HepG2 (cell line): ENCODE measurements around the gene FBF1. TPM values are rescaled to one million over a fixed set of nuclear protein-coding genes. Genes with fewer than 3 reads are reported as not detected.

Experiments
- AHDC1 ChIP-seq: sonication (generic); formaldehyde crosslinking; IDR thresholded peaks from 2 replicates; pipeline ENCODE4 v1.5.1; 2020; ENCODE audit warnings: mild to moderate bottlenecking, missing genetic modification reagents, borderline replicate concordance
- AHR ChIP-seq: IDR thresholded peaks from 2 replicates; pipeline ENCODE4 v1.6.1; 2018; ENCODE audit warnings: missing genetic modification reagents, missing compliant biosample characterization
- KMT2A ChIP-seq: sonication (generic); formaldehyde crosslinking; IDR thresholded peaks from 2 replicates; pipeline ENCODE4 v1.4.0; 2020; ENCODE audit warnings: missing genetic modification reagents
- PRDM15 ChIP-seq: sonication (generic); formaldehyde crosslinking; IDR thresholded peaks from 2 replicates; pipeline ENCODE4 v1.4.0; 2020; ENCODE audit warnings: missing genetic modification reagents
- SP5 ChIP-seq: IDR thresholded peaks from 2 replicates; pipeline ENCODE4 v1.6.1; 2016; ENCODE audit warnings: low read depth, borderline replicate concordance
- TCF7L2 ChIP-seq: IDR thresholded peaks from 2 replicates; pipeline ENCODE4 v1.6.1; 2011; ENCODE audit warnings: mild to moderate bottlenecking, low read depth, low read length, moderate library complexity
- ZFP91 ChIP-seq: sonication (generic); formaldehyde crosslinking; IDR thresholded peaks from 2 replicates; pipeline ENCODE4 v1.9.0; 2022; ENCODE audit warnings: missing genetic modification reagents, mild to moderate bottlenecking, borderline replicate concordance
- ZNF350 ChIP-seq: sonication (generic); formaldehyde crosslinking; IDR thresholded peaks from 2 replicates; pipeline ENCODE4 v1.4.0; 2020; ENCODE audit warnings: mild to moderate bottlenecking, low read depth, missing genetic modification reagents, borderline replicate concordance
- ZNF501 ChIP-seq: sonication (generic); formaldehyde crosslinking; IDR thresholded peaks from 2 replicates; pipeline ENCODE4 v1.5.1; 2020; ENCODE audit warnings: mild to moderate bottlenecking, moderate library complexity, missing genetic modification reagents
- ZNF687 ChIP-seq: sonication (generic); formaldehyde crosslinking; IDR thresholded peaks from 2 replicates; pipeline ENCODE4 v1.5.1; 2020; ENCODE audit warnings: mild to moderate bottlenecking, missing genetic modification reagents, moderate library complexity
- ZNF83 ChIP-seq: sonication (generic); formaldehyde crosslinking; IDR thresholded peaks from 2 replicates; pipeline ENCODE4 v1.4.0; 2020; ENCODE audit warnings: missing genetic modification reagents, mild to moderate bottlenecking, borderline replicate concordance
- ZNF879 ChIP-seq: sonication (generic); formaldehyde crosslinking; IDR thresholded peaks from 2 replicates; pipeline ENCODE4 v1.8.1; 2023; ENCODE audit warnings: missing genetic modification reagents
- polyA plus RNA-seq, 8 experiments: library from polyadenylated mRNA; depleted of rRNA in 3 of 8; stranded (reverse) in 7 of 8; unstranded in 1 of 8; fragments of >200 nt; fragmentation: Illumina TruSeq in 4 of 8; extraction: Trizol in 4 of 8; gene quantifications; 2 replicates each; pipeline versions ENCODE4 v1.2.1 to v1.2.3, GENCODE V29; 2011 to 2016; ENCODE audit warnings: low read depth in 4 of 8, missing spikeins in 1 of 8, mixed read lengths in 1 of 8; ENCODE audit not compliant: insufficient read depth in 1 of 8
- total RNA-seq, 5 experiments: library from RNA; depleted of rRNA; stranded (reverse); fragments of >200 nt; fragmentation: Illumina TruSeq; extraction: Trizol; gene quantifications; 2 replicates each; pipeline ENCODE4 v1.2.3, GENCODE V29; 2016; ENCODE audit warnings: low read depth in 1 of 5

Gene FBF1
- total and polyA plus RNA-seq, 2 of the 13 experiments (the other 11 are each of a cell fraction or from before 2014, with no cell fraction given): 2.4 to 8.1 TPM

GRCh38 chr17:75869282-75870141 lies 71.3 kb downstream of the FBF1 start (continued):
- TF ChIP-seq ZNF83 (no peak), ZNF350 (CRISPR knock-in tag) (peak; percentile 60), ZNF879 (no peak), AHR (0 out of 2 replicates have a peak, but pooled peaks have one; percentile 14), PRDM15 (CRISPR knock-in tag) (no peak), SP5 (CRISPR knock-in tag) (peak; percentile 94), KMT2A (no peak), ZNF501 (CRISPR knock-in tag) (peak; percentile 45; the same call in 1 of the 2 replicates), AHDC1 (peak; percentile 57; the same call in 1 of the 2 replicates), ZNF687 (peak; percentile 90), ZFP91 (CRISPR knock-in tag) (peak; percentile 24; the same call in 1 of the 2 replicates), TCF7L2 (no peak)
